ENCODE results near the gene RPTN.
A peak's percentile ranks its signal among the peaks of the same experiment; 100 is the strongest.

GRCh38 chr1:152141971-152142584 lies 16.9 kb downstream of the RPTN start:
- peak; percentile 20 to 53 (median 40) for TF ChIP-seq CTCF (IDR thresholded peaks at IDR 0.05 in 4 of 5, conservative IDR thresholded peaks at IDR 0.05 in 1 of 5)
- no peak for TF ChIP-seq POLR2A (IDR thresholded peaks at IDR 0.05)

Data from gastrocnemius medialis (tissue), 4 donors.